Small intestine (tissue), 7 donors: Measurements from ENCODE around the gene JAKMIP2. TPM values are rescaled to one million over a fixed set of nuclear protein-coding genes. Genes with fewer than 3 reads are reported as not detected.

Source experiments
- DNase-seq, 2 donors: peaks; one replicate each; pipeline versions ENCODE4 v3.0.0 to v3.0.0-alpha.2; 2013
- FAIRE-seq: peaks from 2 replicates; lab custom pipeline; 2012; peaks lifted over from hg19 to GRCh38; lab: Jason Lieb, UNC
- H3K27ac ChIP-seq, 3 donors: one replicate each; pipeline ENCODE4 v1.5.1; 2013; ENCODE audit warnings: low read length in 2 of 3, mild to moderate bottlenecking in 2 of 3, control low read depth in 1 of 3, inconsistent platforms in 1 of 3, low read depth in 1 of 3, moderate library complexity in 1 of 3
- H3K27me3 ChIP-seq, 3 donors: one replicate each; pipeline ENCODE4 v1.6.1; 2013; ENCODE audit warnings: low read length in 3 of 3, inconsistent platforms in 1 of 3; ENCODE audit not compliant: control insufficient read depth in 3 of 3, insufficient read depth in 3 of 3
- H3K36me3 ChIP-seq, 3 donors: one replicate each; pipeline ENCODE4 v1.6.1; 2013; ENCODE audit warnings: low read length in 3 of 3, inconsistent platforms in 1 of 3, low read depth in 1 of 3, mild to moderate bottlenecking in 1 of 3, moderate library complexity in 1 of 3; ENCODE audit not compliant: control insufficient read depth in 3 of 3, insufficient read depth in 2 of 3
- H3K4me1 ChIP-seq, 3 donors: one replicate each; pipeline ENCODE4 v1.6.1; 2013; ENCODE audit warnings: low read length in 2 of 3, inconsistent platforms in 1 of 3, low read depth in 1 of 3, mild to moderate bottlenecking in 1 of 3, moderate library complexity in 1 of 3; ENCODE audit not compliant: control insufficient read depth in 3 of 3, insufficient read depth in 2 of 3
- H3K4me3 ChIP-seq, 3 donors: one replicate each; pipeline ENCODE4 v1.5.1; 2013; ENCODE audit warnings: low read length in 3 of 3, control low read depth in 1 of 3, inconsistent platforms in 1 of 3, low read depth in 1 of 3, mild to moderate bottlenecking in 1 of 3, moderate library complexity in 1 of 3
- H3K9me3 ChIP-seq, 2 donors: one replicate each; pipeline ENCODE4 v1.6.1; 2013; ENCODE audit warnings: low read depth in 1 of 2, low read length in 1 of 2; ENCODE audit not compliant: control insufficient read depth in 2 of 2, insufficient read depth in 1 of 2
- WGBS, 3 donors: extraction: QIAGEN DNeasy Blood & Tissue Kit; methylation state at CpG; one replicate each; pipeline ENCODE4 v1.1.7; 2013; 5-methylcytosine and 5-hydroxymethylcytosine counted together
- polyA plus RNA-seq, 4 donors: library from polyadenylated mRNA; stranded (reverse) in 3 of 4; unstranded in 1 of 4; fragments of 200-250 nt in 3 of 4; fragments of 120-200 nt in 1 of 4; gene quantifications; one replicate each; pipeline versions ENCODE4 v1.2.1 to v1.2.3, GENCODE V29; 2013
- donor health status: healthy with polysubstance abuse.
- donor health status: control.
- donor health status: control.
- donor health status: Bipolar disorder and iron deficiency.
- donor health status: healthy.

Gene JAKMIP2
- polyA plus RNA-seq, 4 donors: 0.22 to 1.0 (median 0.42) TPM

- Histone ChIP-seq H3K27me3 (no peaks in the 10 kb centered on the region), H3K9me3 (no peaks in the 10 kb centered on the region), H3K27ac (no peak overlapping the region), H3K4me1 (peaks cover 0 to 9% (median 0%) of the 10 kb centered on the region in 3 donors), H3K4me3 (no peak overlapping the region), H3K36me3 (peaks cover 0 to 7% (median 0%) of the 10 kb centered on the region in 3 donors)
- DNase-seq: no peak
- FAIRE-seq: no peak
- WGBS, 3 donors: 85 to 94% (median 85%) methylated on average over 5 of the region's 5 CpGs
These were observed 39.2 kb upstream of the JAKMIP2 start for GRCh38 chr5:147821766-147822165.

GRCh38 chr5:147819261-147819770 lies 36.8 kb upstream of the JAKMIP2 start:
- Histone ChIP-seq H3K27ac (no peak overlapping the region), H3K36me3 (peaks cover 0 to 7% (median 0%) of the 10 kb centered on the region in 3 donors), H3K9me3 (no peaks in the 10 kb centered on the region), H3K27me3 (no peaks in the 10 kb centered on the region), H3K4me1 (peaks cover 0 to 9% (median 0%) of the 10 kb centered on the region in 3 donors), H3K4me3 (no peak overlapping the region)
- no peak for DNase-seq
- peak; percentile 5 for FAIRE-seq
- 35 to 58% (median 54%) methylated on average over 1 of the region's 1 CpG for WGBS, 3 donors

- Histone ChIP-seq H3K4me1 (peaks cover 0 to 5% (median 0%) of the 10 kb centered on the region in 3 donors), H3K27ac (no peak overlapping the region), H3K36me3 (peaks cover 0 to 7% (median 0%) of the 10 kb centered on the region in 3 donors), H3K27me3 (no peaks in the 10 kb centered on the region), H3K4me3 (no peak overlapping the region), H3K9me3 (no peaks in the 10 kb centered on the region)
- 54 to 83% (median 70%) methylated on average over 1 of the region's 1 CpG for WGBS, 3 donors
- no peak for DNase-seq
- no peak for FAIRE-seq
These were observed 35.8 kb upstream of the JAKMIP2 start for GRCh38 chr5:147818290-147818689.

- Histone ChIP-seq H3K4me1 (no peaks in the 10 kb centered on the region), H3K9me3 (no peaks in the 10 kb centered on the region), H3K36me3 (no peaks in the 10 kb centered on the region), H3K27ac (no peak overlapping the region), H3K4me3 (no peak overlapping the region), H3K27me3 (no peaks in the 10 kb centered on the region)
- no peak for FAIRE-seq
- no peak for DNase-seq
- 79 to 93% (median 86%) methylated on average over 1 of the region's 1 CpG for WGBS, 3 donors
These were observed 31.2 kb upstream of the JAKMIP2 start for GRCh38 chr5:147813696-147814095.

GRCh38 chr5:147809830-147810666 lies 27.5 kb upstream of the JAKMIP2 start:
- no peaks in the 10 kb centered on the region for H3K36me3 ChIP-seq
- no peaks in the 10 kb centered on the region for H3K4me1 ChIP-seq
- H3K9me3 ChIP-seq: no peaks in the 10 kb centered on the region
- no peak overlapping the region for H3K4me3 ChIP-seq
- WGBS, 3 donors: 53 to 64% (median 57%) methylated on average over 5 of the region's 5 CpGs
- FAIRE-seq (no peak), DNase-seq (no peak)
- no peaks in the 10 kb centered on the region for H3K27me3 ChIP-seq
- no peak overlapping the region for H3K27ac ChIP-seq

GRCh38 chr5:147805030-147805454 lies 22.5 kb upstream of the JAKMIP2 start:
- 50 to 70% (median 52%) methylated on average over 6 of the region's 6 CpGs for WGBS, 3 donors
- Histone ChIP-seq H3K27me3 (no peaks in the 10 kb centered on the region), H3K36me3 (no peaks in the 10 kb centered on the region), H3K9me3 (no peaks in the 10 kb centered on the region), H3K4me1 (no peaks in the 10 kb centered on the region), H3K4me3 (no peak overlapping the region), H3K27ac (no peak overlapping the region)
- FAIRE-seq: no peak
- peak in 1 of 2 donors; percentile 23 for DNase-seq

- FAIRE-seq (no peak), DNase-seq (no peak)
- Histone ChIP-seq H3K36me3 (no peaks in the 10 kb centered on the region), H3K4me3 (no peak overlapping the region), H3K9me3 (no peaks in the 10 kb centered on the region), H3K27me3 (no peaks in the 10 kb centered on the region), H3K27ac (no peak overlapping the region), H3K4me1 (no peaks in the 10 kb centered on the region)
- 64 to 78% (median 73%) methylated on average over 3 of the region's 3 CpGs for WGBS, 3 donors
These were observed 21.8 kb upstream of the JAKMIP2 start for GRCh38 chr5:147804334-147804733.

- Histone ChIP-seq H3K27me3 (no peaks in the 10 kb centered on the region), H3K36me3 (no peaks in the 10 kb centered on the region), H3K4me3 (no peak overlapping the region), H3K4me1 (no peaks in the 10 kb centered on the region), H3K9me3 (no peaks in the 10 kb centered on the region), H3K27ac (no peak overlapping the region)
- FAIRE-seq: no peak
- DNase-seq: no peak
- WGBS, 3 donors: 0 to 25% (median 8%) methylated on average over 1 of the region's 1 CpG
These were observed 21.4 kb upstream of the JAKMIP2 start for GRCh38 chr5:147803926-147804325.
